GM03348 (cell line): Measurements from ENCODE around the gene LEPROT.

Experiments used
- DNase-seq: peaks from one replicate; pipeline ENCODE4 v3.0.0; 2012; ENCODE audit warnings: low spot score

LEPROT gene

GRCh38 chr1:65477414-65478378, 57.2 kb downstream of the LEPROT start:
- DNase-seq: no peak

GRCh38 chr1:65478379-65479026, 58.0 kb downstream of the LEPROT start:
- no peak for DNase-seq

- no peak for DNase-seq
Observed at GRCh38 chr1:65479554-65480204, 59.2 kb downstream of the LEPROT start.

- no peak for DNase-seq
Observed at GRCh38 chr1:65480684-65481405, 60.4 kb downstream of the LEPROT start.

GRCh38 chr1:65483993-65484754, 63.7 kb downstream of the LEPROT start:
- no peak for DNase-seq
